A204.1 (cell line): ENCODE measurements around the gene KISS1.

Experiments used
- FAIRE-seq: peaks from 2 replicates; lab custom pipeline; 2012; peaks lifted over from hg19 to GRCh38; lab: Jason Lieb, UNC

KISS1 gene

DNA sequence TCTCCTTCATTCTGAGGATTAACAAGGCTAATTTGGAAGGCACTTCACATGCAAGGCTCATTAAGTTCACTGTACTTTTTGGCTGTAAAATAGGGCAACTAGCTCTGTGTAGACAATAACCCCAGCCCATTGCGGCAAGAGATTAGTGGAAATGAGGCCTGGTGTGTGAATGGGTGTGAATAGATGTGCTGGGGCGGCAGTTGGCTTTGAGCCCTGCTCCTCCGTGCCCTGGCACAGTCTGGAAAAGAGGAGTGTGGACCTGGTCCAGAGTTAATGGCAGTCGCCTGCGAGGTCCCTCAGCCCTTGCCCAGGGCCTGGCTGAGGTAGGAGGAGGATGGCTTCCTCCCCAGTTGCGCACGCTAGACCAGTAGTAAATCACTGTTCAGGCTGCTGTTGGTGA lies 4.8 kb downstream of the KISS1 start:
- no peak for FAIRE-seq

GRCh38 chr1:204190212-204191211 lies 5.8 kb downstream of the KISS1 start:
- no peak for FAIRE-seq

GRCh38 chr1:204188959-204189639 lies 7.2 kb downstream of the KISS1 start:
- FAIRE-seq, result no peak

GRCh38 chr1:204186597-204186996 lies 9.7 kb downstream of the KISS1 start:
- no peak for FAIRE-seq

DNA sequence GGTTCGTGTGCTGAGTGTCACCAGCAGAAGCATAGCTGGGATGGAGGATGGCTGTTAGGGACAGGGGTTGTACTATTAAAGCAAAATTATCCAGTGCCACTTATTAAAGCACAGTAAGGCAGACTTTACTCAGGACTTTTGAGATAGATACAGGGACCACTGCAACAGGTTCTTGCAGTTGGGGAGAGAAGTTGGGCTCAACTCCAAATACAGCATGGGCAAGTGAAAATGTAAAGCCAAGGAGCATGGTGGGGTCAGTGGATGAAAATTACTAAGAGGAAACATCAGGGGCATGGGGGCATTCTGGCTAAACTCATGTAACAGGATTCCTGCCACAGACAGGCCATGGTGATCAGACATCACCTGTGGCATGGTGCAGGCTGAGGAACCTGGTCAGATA lies 15.2 kb downstream of the KISS1 start:
- FAIRE-seq, result no peak

GRCh38 chr1:204180133-204180532 lies 16.2 kb downstream of the KISS1 start:
- no peak for FAIRE-seq

- FAIRE-seq, result no peak
Observed at GRCh38 chr1:204178487-204179281, 17.6 kb downstream of the KISS1 start.

GRCh38 chr1:204177133-204177532 lies 19.2 kb downstream of the KISS1 start:
- no peak for FAIRE-seq

GRCh38 chr1:204176049-204176448 lies 20.2 kb downstream of the KISS1 start:
- no peak for FAIRE-seq

GRCh38 chr1:204174958-204175357 lies 21.3 kb downstream of the KISS1 start:
- FAIRE-seq, result no peak

DNA sequence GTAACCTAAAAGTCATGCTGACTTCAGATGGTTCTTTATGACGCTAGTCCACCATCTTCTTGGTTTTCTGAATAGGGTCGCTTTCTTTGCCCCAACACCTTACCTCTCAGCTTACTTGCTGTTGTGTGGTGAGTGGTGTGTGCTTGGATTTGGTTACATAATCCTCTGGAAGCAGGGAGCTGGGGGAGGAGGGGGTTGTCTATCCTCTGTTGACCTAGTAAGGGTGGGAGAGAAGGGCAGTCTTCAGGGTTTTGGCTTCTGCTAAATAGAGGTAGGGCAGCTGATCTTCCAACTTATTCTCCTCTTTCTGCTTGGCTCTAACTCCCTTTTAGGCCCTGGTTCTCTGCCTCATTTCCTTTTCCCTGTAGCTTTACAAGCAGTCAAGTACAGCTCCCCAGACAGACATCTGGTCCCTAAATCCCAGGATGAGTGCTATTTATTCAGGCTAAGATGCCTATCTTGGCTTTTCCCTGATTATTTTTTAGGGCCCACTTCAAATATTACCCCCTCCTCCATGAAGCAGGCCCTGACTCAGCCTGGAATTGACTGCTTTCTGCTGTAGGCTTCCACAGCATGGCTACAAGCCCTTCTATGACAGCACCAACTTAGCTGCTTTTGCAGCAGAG lies 23.8 kb downstream of the KISS1 start:
- no peak for FAIRE-seq

GRCh38 chr1:204171751-204172178 lies 24.5 kb downstream of the KISS1 start:
- FAIRE-seq, result no peak

- FAIRE-seq, result no peak
Observed at GRCh38 chr1:204170494-204171155, 25.7 kb downstream of the KISS1 start.

- no peak for FAIRE-seq
Observed at GRCh38 chr1:204169858-204170257, 26.4 kb downstream of the KISS1 start.

GRCh38 chr1:204167730-204168129 lies 28.6 kb downstream of the KISS1 start:
- no peak for FAIRE-seq

DNA sequence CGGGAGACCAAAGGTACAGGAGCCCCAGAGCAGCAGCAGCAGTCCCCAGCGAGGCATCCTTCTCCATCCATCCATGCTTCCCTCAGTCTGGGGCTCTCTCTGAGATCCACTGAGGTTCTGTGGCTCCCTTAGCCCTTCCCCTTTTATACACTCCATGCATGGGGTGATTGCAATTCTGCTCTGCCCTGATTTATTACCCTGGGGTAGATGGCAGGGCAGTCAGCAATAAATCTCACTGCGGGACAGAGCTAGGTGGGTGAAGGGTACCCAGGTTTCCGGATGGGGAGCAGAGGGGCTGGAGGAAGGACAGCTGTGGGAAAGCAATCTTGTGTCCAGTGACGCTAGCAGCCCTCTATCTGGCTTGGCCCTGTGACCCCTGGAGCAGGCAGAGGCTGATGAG lies 30.1 kb downstream of the KISS1 start, which contains the start of gene REN:
Gene REN, minus strand, starts transcription at position 119 of the 400 bp plus-strand sequence. Its CDS starts 44 bp downstream, at position 75.
- FAIRE-seq, result no peak

DNA sequence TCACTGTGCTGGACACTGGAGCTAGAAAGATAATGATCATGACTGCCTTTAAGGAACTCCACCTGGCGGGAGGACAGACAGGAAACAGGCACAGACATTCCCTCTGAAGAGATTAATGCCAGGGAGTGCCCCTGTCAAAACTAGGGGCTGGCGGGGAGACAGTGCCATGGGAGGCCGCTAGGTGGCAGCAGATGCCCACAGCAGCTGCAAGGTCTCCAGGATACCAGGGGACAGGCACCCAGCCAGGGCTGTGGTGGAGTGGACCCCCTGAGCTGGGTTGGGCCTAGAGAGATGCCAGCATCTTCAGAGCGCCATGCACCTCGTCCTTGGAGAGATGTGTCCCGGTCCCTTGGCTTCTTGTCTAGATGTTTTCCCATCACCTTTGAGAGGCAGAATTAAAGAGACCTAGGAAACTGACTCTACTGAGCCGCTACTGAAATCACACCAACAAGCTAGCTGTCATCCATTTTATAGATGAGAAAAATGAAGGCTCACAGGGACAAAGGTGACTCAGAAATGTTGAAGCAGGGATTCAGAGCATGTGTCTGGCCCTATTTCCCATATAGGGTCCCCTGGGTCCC lies 33.7 kb downstream of the KISS1 start:
- FAIRE-seq, result no peak

GRCh38 chr1:204161609-204162493 lies 34.4 kb downstream of the KISS1 start:
- FAIRE-seq, result no peak

GRCh38 chr1:204157962-204158361 lies 38.3 kb downstream of the KISS1 start:
- no peak for FAIRE-seq

GRCh38 chr1:204155881-204156280 lies 40.4 kb downstream of the KISS1 start:
- FAIRE-seq, result no peak
